ENCODE measurements around the gene F10.

- TF ChIP-seq SUZ12 (IDR thresholded peaks at IDR 0.05) (no peak), FOXM1 (IDR thresholded peaks at IDR 0.05; ENCODE audit: borderline replicate concordance) (no peak), NFRKB (IDR thresholded peaks at IDR 0.05) (no peak)
Measured at GRCh38 chr13:113091891-113092775, 30.5 kb upstream of the F10 start.

Data from HEK293T (cell line).